ENCODE results near the gene STK11IP. TPM values are rescaled to one million over a fixed set of nuclear protein-coding genes. Genes with fewer than 3 reads are reported as not detected.

STK11IP gene
- total and polyA plus RNA-seq, 2 of the 13 experiments (the other 11 are each of a cell fraction or from before 2014, with no cell fraction given) = 12.8 to 24.0 TPM

GRCh38 chr2:219632760-219633105 is 35.1 kb downstream of the STK11IP start:
- BruUV-seq (replicated peaks) = no TSS peak
- Histone ChIP-seq H3K9me3 (ENCODE audit: low read length) (no peaks in the 10 kb centered on the region), H3K9ac (ENCODE audit: insufficient read depth, low read depth, low read length) (no peak overlapping the region), H3K4me1 (ENCODE audit: insufficient read depth, low read length) (peaks cover 35% of the 10 kb centered on the region), H3K27me3 (ENCODE audit: control insufficient read depth in 1 of 2, insufficient read depth in 2 of 2, low read length in 2 of 2) (peaks cover 28 to 98% of the 10 kb centered on the region in 2 experiments), H3K36me3 (replicated peaks in 1 of 2; ENCODE audit: control insufficient read depth in 1 of 2, insufficient read depth in 2 of 2, low read length in 2 of 2) (no peaks in the 10 kb centered on the region), H3K4me2 (ENCODE audit: low read depth, low read length) (no peak overlapping the region), H3K27ac (ENCODE audit: extremely low read length, insufficient read depth, low read length) (no peak overlapping the region), H3K4me3 (replicated peaks in 1 of 3; ENCODE audit: insufficient read depth in 1 of 3, low read depth in 2 of 3, low read length in 3 of 3) (no peak overlapping the region), H4K20me1 (ENCODE audit: insufficient read depth, low read length) (no peaks in the 10 kb centered on the region), H2AFZ (ENCODE audit: low read length) (no peak overlapping the region), H3K79me2 (ENCODE audit: insufficient read depth, low read length) (no peaks in the 10 kb centered on the region)
- ChIA-PET CTCF (ENCODE audit: low intra/inter-chr PET ratio, low total read pairs) (no interaction called here), POLR2A (no interaction called here)
- in situ Hi-C loops (cut with HindIII; ENCODE audit: extremely low pct_ligation_motif_present, low pct_unique_long_range_greater_than_20kb) (no loop called here), intact Hi-C loops (cut with micrococcal nuclease; ENCODE audit: unreplicated experiment) (no loop called here)
- no peak for TF ChIP-seq ADNP (CRISPR knock-in tag; IDR thresholded peaks at IDR 0.05)
- TF ChIP-seq SMAD3 (CRISPR knock-in tag; IDR thresholded peaks at IDR 0.05) = no peak
- TF ChIP-seq ZNF460 (CRISPR knock-in tag; IDR thresholded peaks at IDR 0.05; ENCODE audit: borderline replicate concordance) = no peak
- no peak for TF ChIP-seq HIVEP1 (CRISPR knock-in tag; IDR thresholded peaks at IDR 0.05)
- no peak for TF ChIP-seq ZNF703 (CRISPR knock-in tag; IDR thresholded peaks at IDR 0.05; ENCODE audit: borderline replicate concordance)
- TF ChIP-seq, protein P1, sequence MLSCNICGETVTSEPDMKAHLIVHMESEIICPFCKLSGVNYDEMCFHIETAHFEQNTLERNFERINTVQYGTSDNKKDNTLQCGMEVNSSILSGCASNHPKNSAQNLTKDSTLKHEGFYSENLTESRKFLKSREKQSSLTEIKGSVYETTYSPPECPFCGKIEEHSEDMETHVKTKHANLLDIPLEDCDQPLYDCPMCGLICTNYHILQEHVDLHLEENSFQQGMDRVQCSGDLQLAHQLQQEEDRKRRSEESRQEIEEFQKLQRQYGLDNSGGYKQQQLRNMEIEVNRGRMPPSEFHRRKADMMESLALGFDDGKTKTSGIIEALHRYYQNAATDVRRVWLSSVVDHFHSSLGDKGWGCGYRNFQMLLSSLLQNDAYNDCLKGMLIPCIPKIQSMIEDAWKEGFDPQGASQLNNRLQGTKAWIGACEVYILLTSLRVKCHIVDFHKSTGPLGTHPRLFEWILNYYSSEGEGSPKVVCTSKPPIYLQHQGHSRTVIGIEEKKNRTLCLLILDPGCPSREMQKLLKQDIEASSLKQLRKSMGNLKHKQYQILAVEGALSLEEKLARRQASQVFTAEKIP (CRISPR knock-in tag; IDR thresholded peaks at IDR 0.05; ENCODE audit: borderline replicate concordance) = no peak
- TF ChIP-seq ZBTB21 (CRISPR knock-in tag; IDR thresholded peaks at IDR 0.05) = no peak
- no peak for TF ChIP-seq CSRNP1 (CRISPR knock-in tag; IDR thresholded peaks at IDR 0.05)
- TF ChIP-seq XRCC5 (optimal IDR thresholded peaks at IDR 0.05; ENCODE audit: low read length) = no peak
- no peak for TF ChIP-seq PAF1 (CRISPR knock-in tag; IDR thresholded peaks at IDR 0.05)
- TF ChIP-seq ZIK1 (CRISPR knock-in tag; IDR thresholded peaks at IDR 0.05; ENCODE audit: borderline replicate concordance, low read depth) = no peak
- TF ChIP-seq BRF2 (CRISPR knock-in tag; IDR thresholded peaks at IDR 0.05) = no peak
- TF ChIP-seq HOXA5 (CRISPR knock-in tag; IDR thresholded peaks at IDR 0.05) = no peak
- no peak for TF ChIP-seq DNMT3B (CRISPR knock-in tag; conservative IDR thresholded peaks at IDR 0.05)
- ATAC-seq (no peak), DNase-seq (ENCODE audit: low spot score) (no peak), FAIRE-seq (no peak)
- WGBS (ENCODE audit: low lambda C conversion rate) = no CpG with 5 or more reads among the region's 8 CpGs

Data from HepG2 (cell line).